Raji (cell line): ENCODE results near the gene PLA2G2D.

Source experiments
- POLR2A ChIP-seq: IDR thresholded peaks from 2 replicates; pipeline ENCODE4 v1.6.1; 2011; ENCODE audit warnings: low read depth, low read length, control low read depth; ENCODE audit not compliant: insufficient read depth

Gene PLA2G2D, protein sequence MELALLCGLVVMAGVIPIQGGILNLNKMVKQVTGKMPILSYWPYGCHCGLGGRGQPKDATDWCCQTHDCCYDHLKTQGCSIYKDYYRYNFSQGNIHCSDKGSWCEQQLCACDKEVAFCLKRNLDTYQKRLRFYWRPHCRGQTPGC

GRCh38 chr1:20119347-20119746 lies at the start of gene PLA2G2D:
Gene PLA2G2D, minus strand, starts transcription at chr1:20119536. Its CDS starts 38 bp downstream, at chr1:20119498.
- no peak for TF ChIP-seq POLR2A

GRCh38 chr1:20168564-20169491 lies 49.5 kb upstream of the PLA2G2D start:
- TF ChIP-seq POLR2A = no peak

- TF ChIP-seq POLR2A = no peak
These were observed 47.8 kb upstream of the PLA2G2D start for GRCh38 chr1:20167126-20167525.

DNA sequence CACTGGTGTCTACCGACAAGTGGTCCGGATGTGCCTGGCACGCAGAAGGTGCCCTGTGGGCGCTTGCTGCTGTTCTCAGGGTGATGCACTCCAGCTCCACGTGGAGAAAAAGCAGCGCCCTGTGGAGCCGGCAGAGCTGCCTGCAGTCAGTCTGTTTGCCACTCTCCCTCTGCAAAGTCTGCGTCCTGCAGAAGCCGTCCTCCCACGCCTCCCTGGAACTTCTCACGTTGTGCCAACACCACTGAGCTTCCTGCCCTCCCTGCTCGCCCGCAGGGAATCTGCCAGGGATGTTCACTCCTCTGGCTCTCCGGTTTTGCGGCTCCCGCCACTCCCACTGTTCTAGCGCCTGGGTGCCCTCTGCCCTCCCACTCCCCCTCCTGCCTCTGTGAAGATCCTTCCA lies 46.7 kb upstream of the PLA2G2D start:
- TF ChIP-seq POLR2A = no peak

DNA sequence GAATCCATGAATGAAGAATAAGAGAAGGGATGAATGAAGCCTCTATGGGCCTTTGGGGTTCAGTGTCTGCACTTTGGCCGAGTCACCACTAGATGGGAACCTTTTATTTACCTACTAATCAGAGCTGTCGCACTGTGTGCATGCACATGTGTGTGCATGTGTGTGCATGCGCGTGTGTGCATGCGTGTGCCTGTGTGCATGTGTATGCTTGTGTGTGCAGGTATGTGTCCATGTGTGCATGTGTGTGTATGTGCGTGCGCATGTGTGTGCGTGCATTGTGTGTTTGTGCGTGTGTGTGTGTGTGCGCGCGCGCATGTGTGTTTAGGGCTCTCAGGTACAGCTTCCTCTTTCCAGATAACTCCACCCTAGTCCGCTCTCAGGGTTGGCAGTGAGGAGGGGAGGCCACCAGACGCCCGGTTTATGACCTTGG lies 46.2 kb upstream of the PLA2G2D start:
- TF ChIP-seq POLR2A = no peak

DNA sequence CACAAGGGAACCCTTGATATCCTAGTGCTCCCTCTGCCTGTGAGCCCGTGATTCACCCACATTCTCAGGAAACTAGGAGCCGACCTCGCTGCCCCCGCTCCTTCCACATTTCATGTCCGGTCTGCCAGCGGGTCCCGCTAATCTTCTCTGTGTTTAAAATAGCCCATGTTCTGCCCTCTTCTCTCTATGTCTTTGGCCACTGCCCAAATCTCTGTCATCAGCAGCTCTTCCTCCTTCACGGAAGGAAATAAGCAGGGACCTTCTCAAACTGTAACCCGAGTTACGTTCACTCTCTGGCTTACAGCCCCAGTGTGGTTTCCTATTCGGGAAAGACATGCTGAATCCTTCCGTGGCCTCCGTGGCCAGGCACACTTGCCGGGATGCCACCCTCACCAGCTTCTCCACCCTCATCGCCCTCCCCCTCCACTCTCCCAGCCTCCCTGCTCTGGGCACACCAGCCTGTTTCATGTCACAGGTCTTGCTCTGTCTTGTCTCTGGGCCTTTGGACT lies 45.4 kb upstream of the PLA2G2D start:
- no peak for TF ChIP-seq POLR2A

DNA sequence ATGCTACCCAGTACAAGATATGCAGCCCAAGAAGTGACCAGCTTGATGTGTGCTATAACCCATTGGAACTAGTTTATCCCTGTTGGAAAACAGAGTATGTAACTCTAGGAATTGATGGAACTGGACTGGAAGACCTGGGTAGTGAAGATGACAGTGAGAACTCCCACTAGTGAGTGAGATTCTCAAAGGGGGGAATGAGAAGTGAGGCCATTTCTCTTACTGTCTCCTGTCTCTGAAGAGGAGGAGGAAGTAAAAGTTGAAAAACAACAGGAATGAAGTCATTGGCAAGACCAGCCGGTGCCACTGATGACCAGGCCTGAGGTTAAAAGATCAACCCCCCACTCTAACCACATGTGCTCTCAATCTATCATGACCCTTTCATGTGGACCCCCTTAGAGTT lies 40.7 kb upstream of the PLA2G2D start:
- no peak for TF ChIP-seq POLR2A

- TF ChIP-seq POLR2A = no peak
These were observed 39.2 kb upstream of the PLA2G2D start for GRCh38 chr1:20158358-20159070.

DNA sequence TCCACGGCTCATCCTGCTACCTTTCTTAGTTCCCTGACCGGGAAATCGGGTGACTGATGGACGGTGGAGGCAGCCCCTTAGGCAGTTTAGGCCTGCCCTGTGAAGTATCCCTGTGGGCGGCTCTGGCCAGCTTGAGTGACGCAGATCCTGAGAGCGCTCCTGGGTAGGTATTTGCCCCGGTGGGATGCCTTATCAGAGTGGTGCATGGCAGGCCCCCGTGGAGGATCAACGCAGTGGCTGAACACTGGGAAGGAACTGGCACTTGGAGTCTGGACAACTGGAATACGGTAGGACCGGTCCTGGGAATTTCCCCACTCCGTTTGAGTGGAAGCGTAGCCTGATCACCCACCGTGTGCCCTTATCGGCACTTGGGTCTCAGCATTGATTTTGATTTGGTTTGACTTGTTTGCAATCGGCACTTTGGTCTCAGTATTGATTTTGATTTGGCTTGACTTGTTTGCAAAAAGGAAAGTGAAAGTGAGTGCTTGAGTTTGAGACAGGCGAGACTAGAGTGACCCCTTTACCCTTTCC lies 35.0 kb upstream of the PLA2G2D start:
- TF ChIP-seq POLR2A = no peak

DNA sequence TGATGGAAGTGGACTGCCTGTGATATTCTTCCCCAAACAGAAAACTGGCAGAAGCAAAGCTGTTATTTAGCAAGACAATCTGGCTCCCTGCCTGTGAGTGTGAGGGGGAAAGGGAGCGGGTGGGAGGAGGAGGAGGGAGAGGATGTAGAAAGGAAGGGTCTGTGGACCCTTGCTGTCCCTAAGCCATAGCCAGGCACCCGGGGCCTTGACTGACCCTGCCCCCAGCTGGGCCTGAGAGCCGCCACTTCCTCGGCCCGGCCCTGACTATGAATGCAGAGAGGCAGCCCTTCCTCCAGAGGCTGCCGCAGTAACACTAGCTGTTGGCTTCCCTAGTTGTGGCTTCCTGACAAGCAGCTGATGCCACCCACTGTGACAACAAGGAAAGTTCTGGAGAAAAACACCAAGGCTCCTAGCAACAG lies 33.7 kb upstream of the PLA2G2D start:
- TF ChIP-seq POLR2A = no peak

DNA sequence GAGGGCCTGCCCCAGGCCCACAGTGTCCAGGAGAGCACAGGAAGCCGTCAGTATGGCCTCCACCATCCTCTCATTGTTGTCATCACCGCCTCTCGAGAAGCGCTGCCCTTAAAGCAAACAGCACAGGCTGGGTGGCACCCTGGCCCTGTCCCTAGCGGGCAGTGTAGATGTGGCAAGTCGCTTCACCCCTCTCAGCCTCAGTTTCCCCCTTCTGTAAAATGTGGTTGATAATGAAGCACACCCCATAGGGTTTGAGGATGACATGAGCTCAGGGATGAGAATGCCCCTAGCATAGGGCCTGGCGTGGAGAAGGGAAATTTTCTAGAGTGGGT lies 33.2 kb upstream of the PLA2G2D start:
- no peak for TF ChIP-seq POLR2A

DNA sequence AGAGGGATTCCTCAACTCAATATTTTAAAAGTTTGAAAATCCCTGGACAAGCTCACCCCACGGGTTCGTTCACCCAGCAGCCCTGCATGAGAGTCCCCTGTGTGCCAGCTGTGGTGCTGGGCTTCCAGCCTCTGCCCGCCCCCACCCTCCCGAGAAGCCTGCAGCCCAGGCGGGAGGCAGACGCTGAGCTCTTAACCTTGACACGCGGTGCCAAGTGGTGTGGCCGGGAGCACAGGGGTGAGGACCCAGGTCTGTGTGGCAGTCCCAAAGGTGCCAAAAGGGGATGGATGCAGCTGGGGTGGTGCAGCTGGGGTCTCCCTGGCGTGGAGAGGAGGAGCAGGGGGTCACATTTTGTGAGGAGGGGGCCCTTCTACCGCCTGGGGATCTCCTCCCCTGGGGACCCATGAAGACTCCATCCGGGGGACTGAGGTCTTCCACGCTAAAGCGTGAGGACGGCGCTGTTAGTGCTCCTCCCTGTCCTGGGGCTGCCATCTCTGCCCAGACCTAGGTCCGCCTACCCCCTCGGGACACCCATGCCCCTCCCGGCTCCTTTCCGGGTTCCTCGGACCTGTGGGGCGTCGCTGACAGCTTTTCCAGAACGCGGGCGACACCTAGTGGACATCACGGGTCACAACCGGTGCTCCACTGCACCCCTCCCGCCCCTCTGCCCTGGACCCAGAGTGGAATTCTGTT lies 32.7 kb upstream of the PLA2G2D start:
- TF ChIP-seq POLR2A = no peak

DNA sequence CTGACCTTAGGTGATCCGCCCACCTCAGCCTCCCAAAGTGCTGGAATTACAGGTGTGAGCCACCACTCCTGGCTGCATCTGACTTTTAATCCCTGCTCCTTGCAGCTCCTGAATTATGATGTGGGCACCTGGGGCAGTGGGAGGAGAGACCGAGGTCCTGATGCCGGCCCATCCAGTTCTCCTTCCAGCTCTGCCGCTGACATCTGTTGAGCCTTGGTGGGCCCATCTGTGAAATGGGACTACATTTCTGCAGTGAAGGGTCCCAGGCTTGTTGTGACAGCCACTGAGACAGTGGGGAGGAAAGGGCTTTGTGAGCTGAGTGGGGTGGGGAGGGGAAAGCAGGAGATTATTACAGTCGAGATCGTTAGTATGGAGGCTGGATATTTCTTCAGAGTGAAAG lies 31.6 kb upstream of the PLA2G2D start:
- no peak for TF ChIP-seq POLR2A

DNA sequence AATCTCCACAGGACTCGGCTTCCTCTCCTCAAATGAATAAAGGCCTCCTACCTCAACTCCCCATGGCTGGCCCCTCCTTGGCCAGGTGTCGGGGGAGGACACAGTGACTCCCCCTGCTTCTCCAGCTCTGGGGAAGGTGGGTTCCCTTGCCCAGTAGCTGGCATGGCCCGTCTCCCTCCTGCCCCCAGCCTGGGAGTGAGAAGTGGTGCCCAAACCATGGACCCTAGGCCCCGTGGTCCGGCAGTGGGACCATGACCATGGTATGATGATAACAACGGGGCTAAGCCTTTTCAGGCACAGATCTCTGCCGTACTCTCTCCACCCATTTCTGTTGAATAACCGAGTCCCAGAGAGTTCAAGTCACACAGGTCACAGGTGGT lies 31.0 kb upstream of the PLA2G2D start:
- TF ChIP-seq POLR2A = no peak
